ENCODE results near the gene CGNL1.

Gene CGNL1

DNA sequence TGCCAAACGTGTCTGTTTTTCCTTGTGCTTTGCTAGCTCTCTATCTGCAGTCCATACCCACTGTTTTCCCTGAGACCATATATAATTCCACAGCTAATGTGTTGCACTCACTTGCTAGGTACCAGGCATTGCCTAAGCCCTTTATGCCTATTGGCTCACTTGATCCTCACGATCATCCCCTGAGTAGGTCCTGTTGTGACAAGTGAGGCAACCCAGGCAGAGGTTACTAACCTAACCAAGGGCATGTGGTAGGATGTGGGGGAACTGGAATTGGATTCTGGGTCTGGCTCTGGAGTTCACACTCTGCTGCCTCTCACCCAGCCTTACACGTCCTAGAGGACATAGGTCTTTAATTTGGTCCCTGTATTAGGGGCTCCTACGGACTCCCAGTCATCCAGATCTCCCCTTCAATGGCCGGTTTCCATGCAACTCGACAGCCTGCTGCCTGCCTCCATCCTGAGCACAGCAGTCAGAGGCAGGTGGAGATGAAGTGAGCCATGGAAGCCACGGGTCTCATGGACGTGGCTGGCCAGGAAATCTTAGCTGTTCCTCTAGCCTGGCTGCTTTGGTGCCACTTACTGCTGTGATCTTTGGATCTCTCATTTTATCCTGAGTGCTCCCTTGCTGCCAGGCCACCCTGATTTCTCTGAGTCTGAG, 176.5 kb downstream of the CGNL1 start:
- DNase-seq, result no peak

DNA sequence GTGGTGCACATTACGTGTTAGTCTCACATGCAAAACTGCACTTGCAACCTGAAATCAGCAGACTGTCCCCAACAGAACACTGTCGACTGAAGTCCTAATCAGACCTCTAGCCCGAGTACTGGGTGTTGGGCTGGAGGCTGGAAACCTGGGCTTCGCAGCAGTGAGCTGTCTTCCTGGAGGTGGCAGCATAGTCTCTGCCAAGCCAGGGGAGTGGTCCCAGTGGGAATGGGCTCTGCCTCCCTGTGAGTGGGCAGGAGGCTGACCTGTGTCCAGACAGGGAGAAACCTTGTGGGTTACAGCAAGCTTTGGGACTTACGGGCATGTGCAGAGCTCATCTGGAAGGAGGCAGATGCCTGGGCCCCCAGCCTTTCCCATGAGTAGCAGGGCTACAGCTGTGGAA, 177.2 kb downstream of the CGNL1 start:
- no peak for DNase-seq

DNA sequence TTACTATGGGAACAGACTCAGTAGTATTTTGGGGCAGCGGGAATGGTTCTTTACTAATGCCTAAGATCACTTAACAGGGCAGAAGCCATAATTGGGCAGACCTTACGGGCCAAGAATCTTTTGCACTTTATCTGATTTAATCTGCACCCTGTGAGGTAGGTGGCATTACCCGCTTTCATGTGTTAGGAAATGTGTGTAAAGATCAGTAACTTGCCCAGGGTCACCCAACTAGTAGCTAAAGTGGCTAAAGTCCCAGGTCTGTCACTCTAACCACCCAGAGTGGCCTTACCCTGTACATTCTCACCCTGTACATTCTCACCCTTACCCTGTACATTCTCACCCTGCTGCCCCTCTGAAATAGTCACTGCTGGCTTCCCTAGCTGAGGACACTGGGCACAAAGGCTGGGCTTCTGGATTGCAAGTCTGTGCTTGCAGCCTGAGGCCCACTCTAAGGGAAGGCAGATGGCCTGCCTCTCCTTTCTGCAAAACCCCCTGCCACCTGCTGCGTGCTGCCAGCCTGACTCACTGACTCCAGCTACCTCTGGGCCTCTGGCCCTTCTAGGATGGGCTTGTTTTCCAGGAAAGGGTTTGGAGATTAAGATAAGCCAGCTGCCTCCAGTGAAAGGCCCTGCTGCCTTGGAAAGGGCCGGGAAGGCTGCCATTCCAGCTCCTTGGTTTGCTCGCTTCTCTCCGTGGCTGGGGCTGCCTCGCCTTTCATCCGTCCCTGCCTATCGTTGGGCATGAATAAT, 177.9 kb downstream of the CGNL1 start:
- DNase-seq, result peak; percentile 68 to 93

DNA sequence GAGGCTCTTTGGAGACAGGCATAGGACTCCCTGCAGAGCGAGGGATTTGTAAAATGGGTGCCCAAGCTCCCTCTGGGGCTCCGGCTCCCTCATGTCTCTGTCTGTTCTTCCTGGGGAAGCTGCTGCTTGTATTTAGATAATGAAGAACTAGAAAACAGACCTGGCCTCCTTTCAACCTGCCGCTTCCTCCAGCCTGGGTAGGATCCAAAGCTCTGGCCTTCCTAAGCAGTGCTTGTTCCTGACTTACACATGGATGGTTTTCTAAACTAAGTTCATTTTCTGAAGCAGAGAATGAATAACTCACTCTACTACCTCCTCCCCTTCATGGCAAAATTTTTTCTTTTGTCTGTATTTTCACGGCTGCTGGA, 178.5 kb downstream of the CGNL1 start:
- DNase-seq, result peak in 1 of 2 experiments; percentile 47

DNA sequence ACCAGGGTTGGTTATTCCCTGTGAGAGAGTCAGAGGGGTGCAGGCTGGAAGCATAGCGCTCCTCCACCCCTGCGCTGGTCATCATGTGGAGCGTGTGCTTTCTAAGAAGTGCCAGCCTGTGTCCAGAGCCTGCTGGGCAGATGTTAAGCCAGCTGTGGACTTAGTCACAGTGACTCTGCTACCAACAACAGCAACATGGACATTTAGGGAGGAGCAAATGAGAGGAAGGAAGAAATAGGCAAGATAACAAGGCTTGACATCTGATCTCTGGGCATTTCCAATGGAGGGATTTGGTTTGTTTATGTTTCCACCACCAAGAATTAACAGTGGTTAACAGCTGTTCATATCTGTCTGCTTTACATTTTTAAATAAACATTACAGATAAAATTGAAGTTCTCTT, 179.0 kb downstream of the CGNL1 start:
- DNase-seq, result peak in 1 of 2 experiments; percentile 31

DNA sequence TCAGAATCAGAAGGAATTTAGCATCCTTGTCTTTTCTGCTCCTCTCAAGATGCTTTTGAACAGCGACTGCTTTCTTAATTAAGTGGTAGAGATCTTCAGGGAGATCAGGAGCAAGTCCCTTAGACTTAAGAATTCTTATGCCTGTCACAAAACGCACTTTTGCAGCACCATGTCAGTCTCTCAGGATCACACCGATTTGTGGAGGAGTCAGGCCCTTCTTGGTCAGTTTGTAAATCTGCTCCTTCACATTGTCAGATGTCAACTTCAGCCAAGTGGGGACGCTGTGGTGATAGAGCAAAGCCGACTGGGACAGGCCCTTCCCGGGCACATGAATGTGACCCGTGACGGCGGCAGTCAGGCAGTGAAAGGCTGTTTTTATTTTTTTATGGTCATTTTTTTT, 179.7 kb downstream of the CGNL1 start:
- no peak for DNase-seq

DNA sequence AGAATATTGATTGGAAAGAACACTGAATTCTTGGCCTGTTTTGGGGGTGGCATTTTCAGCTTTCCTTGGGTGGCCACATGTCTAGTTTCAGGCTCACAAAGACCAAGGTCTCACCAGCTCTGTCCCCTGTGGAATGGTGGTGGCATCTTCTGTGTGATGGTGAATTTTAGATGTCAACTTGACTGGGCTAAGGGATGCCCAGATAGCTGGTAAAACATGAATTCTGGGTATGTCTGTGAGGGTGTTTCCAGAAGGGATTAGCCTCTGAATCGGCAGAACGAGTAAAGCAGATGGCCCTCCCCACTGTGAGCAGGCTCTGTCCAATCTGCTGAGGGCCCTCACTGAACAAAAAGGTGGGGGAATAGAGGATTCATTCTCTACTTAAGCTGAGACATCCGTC, 181.0 kb downstream of the CGNL1 start:
- DNase-seq, result no peak

DNA sequence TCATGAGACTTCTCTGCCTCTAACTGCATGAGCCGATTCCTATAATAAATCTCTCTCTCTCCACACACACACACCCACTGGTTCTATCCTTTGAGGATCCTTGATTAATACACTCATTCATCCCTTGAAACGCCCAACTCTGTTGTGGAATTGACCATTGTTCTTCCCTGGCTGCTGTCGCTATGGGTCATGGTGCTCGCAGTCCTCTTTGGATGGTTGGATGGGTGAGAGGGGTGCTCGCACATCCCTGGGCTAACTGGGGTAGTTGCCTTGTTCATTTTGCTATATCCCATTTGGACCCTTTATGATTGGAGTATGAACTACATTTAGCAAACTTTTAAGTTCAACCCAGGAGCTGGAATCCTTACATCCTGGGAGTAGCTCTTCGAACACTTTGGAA, 181.5 kb downstream of the CGNL1 start:
- DNase-seq, result no peak

DNA sequence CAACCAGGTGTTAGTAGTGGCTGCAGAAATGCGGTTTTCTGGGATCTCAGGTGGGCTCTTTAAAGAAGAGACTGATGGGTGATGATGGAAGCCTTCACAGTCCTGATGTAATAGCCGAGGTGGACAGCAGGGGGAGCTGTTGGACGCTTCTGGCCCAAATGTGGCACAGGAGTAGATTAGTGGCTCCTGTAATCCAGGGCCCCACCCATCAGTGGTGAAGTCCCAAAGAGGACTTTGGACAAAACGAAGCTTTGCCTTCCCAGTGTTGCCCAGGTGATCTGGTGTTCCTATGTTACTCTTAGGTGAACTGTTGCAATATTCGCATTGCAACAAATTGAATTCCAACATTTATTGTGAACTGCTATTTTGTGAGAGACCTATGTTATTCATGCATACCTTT, 183.6 kb downstream of the CGNL1 start:
- DNase-seq, result peak in 1 of 2 experiments; percentile 43

DNA sequence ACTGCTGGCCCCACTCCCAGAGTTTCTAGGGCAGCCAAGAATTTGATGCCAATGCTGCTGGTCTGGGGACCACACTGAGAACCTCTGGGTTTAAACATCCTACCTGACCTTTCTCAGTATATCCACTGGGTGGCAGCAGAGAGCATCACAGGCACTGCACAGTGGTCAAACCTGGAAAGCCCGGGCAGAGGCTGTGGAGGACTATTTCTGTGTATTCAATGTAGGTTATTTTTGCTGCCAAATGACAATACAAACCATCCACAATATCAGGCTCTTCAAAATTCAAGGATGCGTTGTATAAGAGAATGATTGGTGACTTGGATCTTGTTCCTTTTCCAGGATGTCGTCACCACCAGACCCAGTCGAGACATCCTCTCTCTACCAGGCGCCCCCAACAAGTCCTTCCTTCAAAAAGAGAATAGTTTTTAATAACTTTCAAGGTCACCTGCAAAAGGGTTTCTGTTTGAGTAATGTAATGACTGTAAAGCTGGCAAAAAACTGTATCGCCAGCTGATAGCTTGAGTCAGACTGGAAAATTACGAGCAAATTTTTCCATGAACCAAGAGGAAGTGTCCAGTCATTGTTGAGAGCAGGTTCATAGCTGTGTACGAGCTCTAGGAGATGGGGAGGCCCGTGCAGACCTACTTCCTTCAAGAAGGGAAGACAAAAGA, 184.9 kb downstream of the CGNL1 start:
- peak; percentile 74 to 88 for DNase-seq

DNA sequence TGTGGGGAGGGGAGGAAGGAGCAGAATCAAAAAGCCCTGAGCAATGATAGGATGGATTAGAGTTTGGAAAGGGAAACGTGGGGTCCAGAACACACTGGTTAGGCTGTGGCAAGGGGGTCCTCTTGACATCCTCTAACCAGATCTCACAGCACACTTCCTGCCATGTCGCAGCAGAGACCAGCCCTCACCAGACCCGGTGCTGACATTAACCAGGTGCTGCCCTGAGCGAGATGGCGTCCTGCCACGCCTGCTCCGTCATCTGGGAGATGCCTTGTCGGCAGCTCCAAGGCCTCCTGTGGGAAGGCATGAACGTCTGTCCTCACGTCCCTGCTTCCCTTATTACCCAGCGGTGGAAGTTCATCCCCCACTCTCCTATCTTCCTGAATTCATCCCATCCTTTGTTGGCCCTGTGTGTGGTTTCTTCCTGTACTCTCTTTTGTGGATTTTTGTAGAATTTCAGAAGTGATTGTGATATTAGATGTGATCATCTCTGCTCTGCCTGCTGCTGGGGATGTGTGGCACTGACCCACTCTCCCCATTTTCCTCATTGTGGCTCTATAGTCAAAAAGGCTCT, 186.0 kb downstream of the CGNL1 start:
- no peak for DNase-seq

DNA sequence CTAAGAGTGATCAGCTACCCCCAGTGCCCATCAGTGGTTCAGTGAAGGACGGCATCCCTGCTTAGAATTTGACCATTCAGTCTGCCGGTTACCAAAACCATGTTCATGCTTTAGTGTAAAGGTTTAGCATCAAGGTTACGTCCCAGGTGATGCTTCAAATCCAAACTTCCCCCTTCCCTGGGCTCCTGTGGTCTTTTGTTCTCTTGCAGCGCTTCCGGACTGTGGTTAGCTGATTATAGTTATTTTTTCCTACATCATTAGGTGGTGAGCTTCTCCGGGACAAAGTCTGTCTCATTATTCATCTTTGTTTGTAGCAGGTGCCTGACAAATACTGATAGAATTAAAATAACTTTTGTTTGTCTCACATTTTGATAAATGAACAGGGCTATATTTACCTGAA, 187.1 kb downstream of the CGNL1 start:
- DNase-seq, result no peak

DNA sequence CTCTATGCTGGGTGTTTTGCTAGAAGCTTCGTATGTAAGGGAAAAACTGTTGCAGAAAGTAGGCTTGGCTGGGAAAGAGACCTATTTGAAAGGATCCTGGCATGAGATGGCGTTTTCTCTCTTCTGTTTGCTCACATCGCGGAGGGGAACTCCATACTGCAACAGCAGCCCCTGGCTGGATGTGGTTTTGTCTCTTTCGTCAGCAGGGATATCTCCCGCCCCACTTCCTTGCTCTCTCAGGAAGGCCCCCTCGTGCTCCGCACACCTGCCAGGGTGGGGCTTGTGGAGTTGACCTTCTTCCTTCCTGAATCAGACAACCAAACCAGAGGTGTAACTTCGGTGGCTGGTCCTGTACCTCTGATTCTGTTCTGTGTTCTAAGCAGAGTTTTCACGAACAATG, 189.0 kb downstream of the CGNL1 start:
- DNase-seq, result no peak

DNA sequence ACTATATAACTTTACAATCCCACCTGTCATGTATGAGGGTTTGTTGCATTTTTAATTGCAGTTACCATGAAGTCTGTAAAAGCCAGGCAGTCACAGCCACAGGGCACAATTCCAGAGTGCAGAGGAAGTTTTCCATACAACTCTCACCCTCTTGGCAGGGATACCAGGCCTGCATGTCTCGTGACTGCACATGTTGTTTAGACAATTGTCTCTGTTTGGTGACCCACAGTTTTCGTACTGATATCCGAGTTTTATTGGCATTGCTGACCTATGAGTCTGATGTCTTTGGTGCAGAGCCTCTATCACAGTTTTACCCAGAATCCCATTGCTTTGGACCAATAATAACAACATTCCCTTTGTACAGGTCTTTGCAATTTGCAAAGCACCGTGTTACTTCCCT, 190.5 kb downstream of the CGNL1 start:
- DNase-seq, result no peak

DNA sequence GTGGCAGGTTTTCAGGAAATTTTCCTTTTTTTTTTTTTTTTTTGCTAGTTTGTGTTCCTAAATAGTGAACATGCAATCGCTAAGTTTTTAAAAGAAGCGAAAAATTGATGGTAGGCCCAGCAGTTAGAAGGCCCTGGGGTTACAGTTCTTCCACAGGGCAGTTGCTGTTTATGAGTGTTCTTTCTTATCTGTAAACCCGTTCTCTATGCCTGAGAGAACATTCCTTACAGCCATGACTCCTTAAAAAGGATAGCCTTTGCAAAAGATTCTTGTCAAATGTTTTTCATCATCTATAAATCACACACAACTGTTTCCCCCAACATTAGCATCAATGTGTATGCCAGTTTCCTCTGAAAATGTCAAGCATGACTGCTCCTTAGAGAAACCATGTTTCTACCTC, 191.6 kb downstream of the CGNL1 start:
- no peak for DNase-seq

DNA sequence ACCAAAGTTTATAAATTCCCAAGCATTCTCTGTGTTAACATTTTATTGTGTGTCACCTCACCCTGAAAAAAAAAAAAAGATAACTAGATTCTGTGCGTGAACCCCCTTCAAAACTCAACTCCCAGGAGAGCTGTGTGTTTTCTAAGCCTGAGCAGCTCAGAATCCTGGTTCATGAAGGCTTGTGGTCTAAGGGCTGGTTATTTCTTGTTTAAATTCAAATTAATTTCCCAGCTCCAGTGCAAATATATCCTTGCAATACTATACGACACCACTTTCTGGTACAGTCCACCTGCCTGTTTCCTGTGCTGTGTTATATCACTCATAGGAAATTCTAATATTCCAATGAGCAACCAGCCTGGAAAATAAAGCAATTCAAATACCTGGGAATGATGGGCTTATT, 192.0 kb downstream of the CGNL1 start:
- DNase-seq, result no peak

DNA sequence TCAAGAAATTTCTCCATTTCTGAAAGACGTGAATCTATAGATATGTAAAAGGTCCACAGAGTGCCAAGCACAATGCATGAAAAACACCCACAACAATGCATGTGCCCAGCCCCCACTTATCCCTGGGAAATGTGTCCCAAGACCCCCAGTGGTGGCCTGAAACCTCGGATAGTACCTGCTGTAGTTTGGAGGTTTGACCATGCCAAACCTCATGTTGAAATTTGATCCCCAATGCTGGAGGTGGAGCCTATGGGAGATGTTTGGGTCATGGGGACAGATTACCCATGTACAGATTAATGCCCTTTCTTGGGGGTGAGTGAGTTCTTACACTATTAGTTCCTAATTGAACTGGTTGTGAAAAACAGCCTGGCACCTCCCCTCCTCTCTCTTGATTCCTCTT, 194.0 kb downstream of the CGNL1 start:
- no peak for DNase-seq

DNA sequence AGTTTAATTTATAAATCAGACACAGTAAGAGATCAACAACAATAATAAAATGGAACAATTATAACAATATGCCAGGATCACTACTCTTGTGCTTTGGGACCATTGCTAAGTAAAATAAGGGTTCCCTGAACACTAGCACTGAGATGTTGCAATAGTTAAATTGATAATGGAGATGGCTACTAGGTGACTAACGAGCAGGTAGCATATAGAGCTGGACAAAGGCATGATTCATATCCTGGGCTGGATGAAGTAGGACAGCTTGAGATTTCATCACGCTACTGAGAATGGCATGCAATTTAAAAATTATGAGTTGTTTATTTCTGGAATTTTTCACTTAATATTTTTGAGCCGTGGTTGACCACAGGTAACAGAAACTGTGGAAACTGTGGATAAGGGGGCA, 194.7 kb downstream of the CGNL1 start:
- no peak for DNase-seq

DNA sequence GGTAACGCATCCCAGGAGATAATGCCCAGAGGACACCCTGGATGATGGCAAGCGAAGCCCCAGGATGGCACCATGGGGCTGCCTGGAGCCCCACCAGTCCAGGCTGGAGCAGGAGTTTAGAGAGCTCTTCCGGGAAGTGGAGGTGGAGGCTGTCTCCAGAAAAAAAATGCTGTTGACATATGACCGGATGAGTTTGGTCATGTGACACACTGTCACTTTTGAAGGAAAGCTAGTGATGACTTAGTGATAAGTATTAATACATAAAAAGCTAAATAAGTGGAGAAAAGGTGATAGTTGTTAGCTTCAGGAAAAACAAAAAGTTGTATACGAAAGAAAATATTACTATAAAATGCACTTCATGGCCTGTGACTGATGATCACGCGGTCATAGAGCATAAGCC, 195.4 kb downstream of the CGNL1 start:
- DNase-seq, result no peak

DNA sequence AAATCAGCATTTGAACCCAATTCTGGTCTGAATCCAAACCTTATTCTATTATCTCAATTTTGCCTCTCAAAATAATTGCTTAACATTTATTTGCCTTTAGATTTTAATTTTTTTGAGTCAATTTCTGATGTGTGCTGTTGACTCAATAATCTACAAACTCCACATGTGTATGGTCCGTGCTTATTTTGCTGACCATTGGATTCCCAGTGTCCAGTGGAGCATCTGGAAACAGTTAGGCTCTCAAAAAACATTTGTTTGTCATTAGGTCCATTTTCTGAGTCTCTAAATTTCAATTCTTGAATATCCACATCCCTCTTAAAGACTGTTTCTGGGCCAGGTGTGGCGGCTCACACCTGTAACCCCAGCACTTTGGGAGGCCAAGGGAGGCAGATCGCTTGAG, 196.2 kb downstream of the CGNL1 start:
- no peak for DNase-seq

DNA sequence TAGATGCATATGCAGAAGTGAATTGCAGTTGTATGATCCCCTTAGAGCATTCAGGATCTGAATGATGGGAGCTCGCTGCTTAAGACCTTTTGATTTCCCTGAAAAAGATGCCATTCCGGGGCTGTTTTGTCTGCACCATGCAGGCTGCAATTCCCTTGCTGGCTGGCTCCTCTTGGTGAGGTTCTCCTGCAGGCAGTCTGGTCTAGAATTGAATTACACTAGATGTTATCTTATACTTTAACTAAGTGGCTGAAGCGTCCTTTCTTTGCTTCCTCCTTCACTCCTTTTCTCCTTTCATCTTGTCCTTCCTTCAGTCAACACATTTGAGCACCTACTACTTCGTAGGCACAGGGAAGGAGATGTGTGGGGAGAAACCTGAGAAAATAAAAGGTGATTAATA, 196.8 kb downstream of the CGNL1 start:
- DNase-seq, result no peak

DNA sequence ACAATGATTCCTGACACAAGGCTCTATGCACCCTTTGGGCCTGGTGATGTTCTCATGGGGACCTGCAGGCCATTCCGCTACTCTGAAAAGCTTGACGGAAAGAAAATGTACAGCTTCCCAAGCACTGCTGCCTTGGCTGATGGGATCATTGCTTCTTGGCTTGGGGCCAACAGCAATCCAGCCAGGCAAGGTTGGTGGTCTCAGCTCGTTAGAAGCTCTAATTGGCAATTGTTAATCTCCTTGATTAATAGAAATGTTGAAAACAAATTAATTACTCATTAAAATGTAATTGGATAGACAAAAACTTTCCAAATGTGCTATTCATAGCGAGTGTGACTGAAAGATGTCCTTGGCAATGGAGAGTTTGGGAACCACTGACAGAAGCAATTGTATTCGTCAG, 199.1 kb downstream of the CGNL1 start:
- DNase-seq, result no peak

DNA sequence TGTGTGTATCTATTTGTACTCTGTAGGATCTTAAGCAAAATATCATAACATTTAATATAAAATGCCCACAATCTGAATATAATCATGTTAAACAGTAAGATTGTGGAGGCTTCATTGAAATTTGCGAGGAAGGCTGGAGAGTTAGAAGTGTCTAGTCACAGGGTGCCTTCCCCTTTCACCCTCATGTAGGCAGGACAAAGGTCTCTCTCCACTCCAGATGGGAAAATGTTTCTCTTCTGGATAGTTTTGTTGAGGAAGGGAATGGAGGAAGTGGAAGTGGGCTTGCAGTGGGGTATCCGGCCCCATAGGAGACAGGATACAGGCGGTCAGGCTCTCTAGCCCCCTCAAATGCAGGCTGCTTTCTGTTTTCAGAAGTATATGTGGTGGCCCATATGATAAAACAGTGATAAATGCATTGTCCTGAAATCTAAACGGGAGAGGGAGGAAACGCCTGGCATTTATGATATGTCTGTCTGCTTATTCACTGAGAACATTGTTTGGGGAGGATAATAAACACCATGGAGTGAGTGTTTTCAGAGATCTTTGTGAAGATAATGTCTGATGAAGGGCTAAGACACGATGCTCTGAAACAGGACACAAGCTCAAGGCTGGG, 202.1 kb downstream of the CGNL1 start:
- DNase-seq, result no peak

DNA sequence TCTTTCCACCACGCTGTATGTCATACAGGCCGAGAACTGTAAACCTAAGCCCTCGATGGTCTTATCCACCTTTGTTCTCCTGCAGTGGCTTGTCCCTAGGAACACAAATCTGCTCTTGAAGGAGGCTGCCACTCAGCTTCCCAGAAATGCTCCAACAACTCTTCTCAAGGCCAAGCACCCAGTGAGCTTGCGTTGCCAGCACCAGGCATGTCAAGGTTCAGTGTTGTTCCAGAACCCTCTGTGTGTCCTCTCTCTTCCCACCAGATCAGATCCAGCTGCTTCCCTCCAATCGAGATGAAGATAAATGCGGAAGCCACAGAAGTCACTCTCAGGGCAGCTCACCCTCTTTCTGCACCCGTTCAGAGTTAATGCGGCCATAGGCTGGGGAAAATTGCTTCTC, 204.1 kb downstream of the CGNL1 start:
- no peak for DNase-seq

Measured in NCI-H446 (cell line).